Adipocyte (in vitro differentiated cells): ENCODE data around the gene ATOSB.

Experiments used
- DNase-seq: peaks from one replicate; pipeline ENCODE4 v3.0.0-alpha.2; 2015; ENCODE audit warnings: low read depth
- H3K27me3 ChIP-seq: replicated peaks from 2 replicates; pipeline ENCODE4 v1.7.0; 2013; ENCODE audit warnings: mild to moderate bottlenecking, low read length, moderate library complexity; ENCODE audit not compliant: control insufficient read depth, insufficient read depth
- H3K36me3 ChIP-seq: 2 replicates; pipeline ENCODE4 v1.7.0; 2013; ENCODE audit warnings: low read length, mild to moderate bottlenecking, moderate library complexity; ENCODE audit not compliant: control insufficient read depth, insufficient read depth, severe bottlenecking
- H3K4me1 ChIP-seq: 2 replicates; pipeline ENCODE4 v1.7.0; 2013; ENCODE audit warnings: mild to moderate bottlenecking, low read length, moderate library complexity; ENCODE audit not compliant: control insufficient read depth, insufficient read depth
- H3K4me3 ChIP-seq: 2 replicates; pipeline ENCODE4 v1.7.0; 2013; ENCODE audit warnings: mild to moderate bottlenecking, low read length, moderate library complexity
- H3K9ac ChIP-seq: 2 replicates; pipeline ENCODE4 v1.7.0; 2013; ENCODE audit warnings: mild to moderate bottlenecking, low read length, moderate library complexity
- H3K9me3 ChIP-seq: 2 replicates; pipeline ENCODE4 v1.7.0; 2013; ENCODE audit warnings: mild to moderate bottlenecking, low read length, moderate library complexity; ENCODE audit not compliant: control insufficient read depth

The ATOSB gene

DNA sequence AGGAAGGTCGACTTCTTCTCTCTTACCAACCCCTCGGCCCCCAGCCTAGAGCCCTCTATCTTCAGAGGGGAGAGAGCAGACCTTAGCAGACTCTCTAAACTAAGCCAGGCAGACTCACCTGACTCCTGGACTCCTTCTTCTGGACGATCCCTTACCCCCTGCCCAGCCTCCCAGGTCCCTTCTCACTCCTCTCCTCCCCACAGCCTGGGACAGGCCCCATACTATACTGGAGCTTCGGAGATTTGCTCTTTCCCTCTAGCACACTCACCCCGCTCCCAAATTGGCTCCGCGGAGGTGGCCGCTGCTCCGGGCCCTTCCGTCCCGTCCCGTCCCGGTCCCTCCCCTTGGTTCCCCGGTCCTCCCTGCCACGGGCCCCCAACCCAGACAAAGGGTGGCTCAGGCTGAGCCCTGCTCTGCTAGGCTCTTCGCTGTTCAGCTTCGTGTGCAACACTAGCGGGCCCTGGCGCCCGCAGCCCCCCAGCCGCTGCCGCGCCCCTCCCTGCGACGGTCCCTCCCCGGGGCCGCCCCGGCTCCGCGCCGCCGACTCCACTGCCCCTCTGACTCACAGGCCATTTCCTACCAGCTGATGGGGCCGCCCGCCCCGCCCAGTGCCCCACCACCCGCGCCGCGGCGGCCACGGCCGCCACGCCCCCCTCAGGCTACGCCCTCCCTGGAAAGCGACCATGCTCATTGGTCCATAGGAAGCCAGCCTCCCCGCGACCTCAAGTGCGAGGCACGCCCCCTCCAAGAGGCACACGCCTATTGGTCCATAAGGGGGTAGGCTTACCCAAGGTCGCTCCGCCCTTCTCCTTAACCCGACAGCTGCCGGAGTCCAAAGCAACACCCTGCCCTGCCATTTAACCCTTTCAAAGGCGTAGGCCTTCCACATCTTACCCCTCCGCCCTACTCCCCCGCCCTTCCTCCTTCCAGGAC is 4.4 kb downstream of the ATOSB start:
- peaks cover 52% of the 10 kb centered on the region for H3K4me1 ChIP-seq
- H3K4me3 ChIP-seq, result peak overlapping the region; percentile 96
- DNase-seq, result peak; percentile 99
- H3K27me3 ChIP-seq, result no peaks in the 10 kb centered on the region
- no peaks in the 10 kb centered on the region for H3K9me3 ChIP-seq
- peaks cover 25% of the 10 kb centered on the region for H3K36me3 ChIP-seq
- H3K9ac ChIP-seq, result peak overlapping the region; percentile 98

DNA sequence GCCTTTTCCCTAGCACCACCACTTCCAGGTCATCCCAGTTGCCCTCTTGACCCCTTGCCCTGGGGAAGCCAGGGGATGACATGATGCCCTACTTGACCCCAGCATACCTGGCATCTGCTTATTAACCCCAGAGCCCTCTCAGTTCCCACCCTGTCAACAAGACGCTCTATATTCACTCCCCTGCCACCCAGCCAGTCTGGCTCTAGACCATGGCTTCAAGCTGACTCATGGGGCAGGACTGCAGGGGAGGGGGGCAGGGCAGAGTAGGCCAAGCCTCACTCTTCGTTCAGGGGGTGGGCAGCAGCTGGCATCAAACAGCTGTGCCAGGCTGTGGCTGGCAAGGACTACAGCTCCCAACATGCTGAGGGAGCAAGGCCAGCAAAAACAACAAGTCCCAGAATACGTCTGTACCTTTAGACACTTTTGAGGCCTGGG is 5.3 kb downstream of the ATOSB start:
- Histone ChIP-seq H3K9me3 (no peaks in the 10 kb centered on the region), H3K4me3 (peak overlapping the region; percentile 96), H3K36me3 (peaks cover 34% of the 10 kb centered on the region), H3K27me3 (no peaks in the 10 kb centered on the region), H3K4me1 (peaks cover 52% of the 10 kb centered on the region), H3K9ac (peak overlapping the region; percentile 98)
- peak; percentile 67 for DNase-seq

DNA sequence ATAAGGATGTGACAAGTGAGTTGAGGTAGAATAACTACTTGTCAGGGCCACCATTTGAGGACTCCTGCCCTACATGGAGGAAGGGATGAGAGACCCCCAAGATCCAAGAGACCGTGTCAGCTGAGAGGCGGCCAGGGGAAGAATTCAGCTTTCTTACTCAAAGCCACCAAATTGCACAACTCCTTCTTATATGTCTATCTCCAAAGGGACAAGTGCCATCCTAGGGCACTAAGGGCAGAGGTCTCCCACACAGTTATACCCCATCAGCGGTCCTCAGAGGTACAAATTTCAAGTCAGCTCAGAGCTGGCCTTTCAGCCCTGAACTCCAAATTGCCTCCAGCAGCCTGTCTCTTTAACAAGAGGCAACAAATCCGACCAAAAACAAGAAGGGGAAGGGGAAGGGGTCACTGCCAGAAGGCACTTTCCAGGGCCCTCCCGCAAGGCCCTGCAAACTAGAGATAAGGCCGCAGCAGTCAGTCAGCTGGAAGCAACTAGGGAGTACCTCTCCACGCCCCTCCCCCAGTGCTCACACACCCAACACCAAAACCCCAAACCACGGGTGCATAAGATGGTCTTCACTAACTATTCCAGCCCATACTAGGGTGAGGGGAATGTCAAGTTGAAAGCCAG is 6.6 kb downstream of the ATOSB start:
- Histone ChIP-seq H3K4me1 (peaks cover 56% of the 10 kb centered on the region), H3K9me3 (no peaks in the 10 kb centered on the region), H3K36me3 (peaks cover 47% of the 10 kb centered on the region), H3K27me3 (no peaks in the 10 kb centered on the region), H3K4me3 (peak overlapping the region; percentile 96), H3K9ac (peak overlapping the region; percentile 2)
- DNase-seq, result no peak

DNA sequence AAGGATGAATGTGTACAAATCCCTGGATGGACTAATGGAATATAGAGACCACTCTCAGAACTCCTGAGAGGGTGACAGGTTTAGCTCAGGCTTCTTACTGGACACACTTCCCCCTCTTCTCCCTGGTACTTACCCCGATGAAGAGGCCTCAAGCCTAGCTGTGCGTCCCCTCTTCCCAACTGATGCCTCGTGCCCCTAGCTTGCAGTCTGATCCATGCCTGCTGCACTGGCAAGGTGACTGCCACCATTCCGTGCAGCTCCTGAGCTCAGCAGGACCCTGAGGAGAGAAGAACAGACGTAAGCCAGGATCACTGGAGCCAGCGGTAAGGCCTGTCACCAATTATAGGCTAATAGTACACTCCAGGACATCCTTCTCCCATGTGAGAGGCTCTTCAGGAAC is 7.2 kb downstream of the ATOSB start:
- Histone ChIP-seq H3K4me1 (peaks cover 55% of the 10 kb centered on the region), H3K36me3 (peaks cover 48% of the 10 kb centered on the region), H3K9me3 (no peaks in the 10 kb centered on the region), H3K9ac (no peak overlapping the region), H3K4me3 (no peak overlapping the region), H3K27me3 (no peaks in the 10 kb centered on the region)
- DNase-seq, result no peak

DNA sequence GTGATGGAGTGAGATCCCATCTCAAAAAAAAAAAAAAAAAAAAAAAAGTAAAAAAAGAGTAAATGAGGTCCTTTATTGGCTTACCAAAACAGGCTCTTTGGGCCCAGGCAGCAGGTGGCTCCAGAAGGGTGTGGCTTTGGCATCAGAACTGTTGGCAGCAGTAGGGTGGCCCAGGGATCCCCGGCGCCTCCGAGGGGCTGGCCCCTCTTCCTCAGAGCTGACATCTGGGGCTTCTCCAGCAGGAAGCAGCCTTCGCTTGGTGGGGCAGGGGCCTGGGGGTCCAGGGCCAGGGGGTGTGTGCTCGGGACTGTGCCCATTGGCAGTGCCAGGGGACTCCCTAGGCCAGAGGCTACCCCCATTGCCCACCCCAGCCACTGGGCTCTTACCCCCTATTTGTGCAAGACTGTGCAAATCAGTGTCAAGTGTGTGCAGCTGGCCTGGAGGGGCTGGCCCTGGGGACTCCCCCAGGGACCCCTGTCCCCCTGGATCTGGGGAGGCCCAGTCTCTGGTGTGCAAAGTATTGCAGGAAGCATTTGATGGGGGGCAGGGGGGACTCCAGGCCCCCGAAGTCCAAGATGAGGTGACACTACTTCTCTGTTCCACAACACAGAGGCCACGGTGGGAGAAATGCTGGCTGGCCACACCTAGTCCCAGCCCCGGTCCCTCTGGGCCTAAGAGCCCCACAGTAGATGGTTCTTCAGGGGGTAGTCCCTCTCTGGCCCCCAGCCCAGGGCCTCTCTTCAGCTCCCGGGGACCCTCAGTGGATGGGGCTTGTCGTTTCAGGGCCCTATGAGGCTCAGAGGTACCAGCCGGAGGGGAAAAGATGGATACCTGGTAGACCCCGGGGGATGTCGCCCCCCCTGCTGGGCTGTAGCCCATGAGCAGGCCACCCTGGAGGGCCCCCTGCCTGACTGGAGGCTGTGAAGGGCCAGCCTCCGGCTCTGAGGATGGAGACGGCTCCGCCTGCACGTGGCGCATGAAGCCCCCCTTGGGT is 8.1 kb downstream of the ATOSB start:
- DNase-seq, result no peak
- peaks cover 48% of the 10 kb centered on the region for H3K36me3 ChIP-seq
- no peak overlapping the region for H3K9ac ChIP-seq
- H3K9me3 ChIP-seq, result no peaks in the 10 kb centered on the region
- H3K4me1 ChIP-seq, result peaks cover 53% of the 10 kb centered on the region
- H3K27me3 ChIP-seq, result no peaks in the 10 kb centered on the region
- no peak overlapping the region for H3K4me3 ChIP-seq

DNA sequence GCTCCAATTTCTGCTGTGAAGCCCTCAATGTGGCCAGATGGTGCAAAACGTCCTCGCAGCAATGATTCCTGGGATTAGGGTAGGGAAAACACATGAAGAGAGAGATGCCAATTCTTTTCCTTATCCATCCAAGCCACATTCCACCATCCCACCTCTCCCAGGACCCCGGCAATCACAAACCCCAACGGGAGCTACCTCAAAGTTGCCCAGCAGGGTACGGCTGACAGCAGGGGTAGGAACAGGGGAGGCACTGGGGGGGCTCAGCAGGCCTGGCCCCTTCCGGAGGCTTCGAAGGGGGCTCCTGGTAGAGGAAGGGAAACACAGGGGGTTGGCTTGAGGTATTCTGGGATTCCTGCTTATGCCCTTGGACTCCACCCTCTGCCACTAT is 9.3 kb downstream of the ATOSB start:
- Histone ChIP-seq H3K27me3 (no peaks in the 10 kb centered on the region), H3K36me3 (peaks cover 54% of the 10 kb centered on the region), H3K4me3 (no peak overlapping the region), H3K9me3 (no peaks in the 10 kb centered on the region), H3K9ac (no peak overlapping the region), H3K4me1 (peaks cover 56% of the 10 kb centered on the region)
- no peak for DNase-seq

DNA sequence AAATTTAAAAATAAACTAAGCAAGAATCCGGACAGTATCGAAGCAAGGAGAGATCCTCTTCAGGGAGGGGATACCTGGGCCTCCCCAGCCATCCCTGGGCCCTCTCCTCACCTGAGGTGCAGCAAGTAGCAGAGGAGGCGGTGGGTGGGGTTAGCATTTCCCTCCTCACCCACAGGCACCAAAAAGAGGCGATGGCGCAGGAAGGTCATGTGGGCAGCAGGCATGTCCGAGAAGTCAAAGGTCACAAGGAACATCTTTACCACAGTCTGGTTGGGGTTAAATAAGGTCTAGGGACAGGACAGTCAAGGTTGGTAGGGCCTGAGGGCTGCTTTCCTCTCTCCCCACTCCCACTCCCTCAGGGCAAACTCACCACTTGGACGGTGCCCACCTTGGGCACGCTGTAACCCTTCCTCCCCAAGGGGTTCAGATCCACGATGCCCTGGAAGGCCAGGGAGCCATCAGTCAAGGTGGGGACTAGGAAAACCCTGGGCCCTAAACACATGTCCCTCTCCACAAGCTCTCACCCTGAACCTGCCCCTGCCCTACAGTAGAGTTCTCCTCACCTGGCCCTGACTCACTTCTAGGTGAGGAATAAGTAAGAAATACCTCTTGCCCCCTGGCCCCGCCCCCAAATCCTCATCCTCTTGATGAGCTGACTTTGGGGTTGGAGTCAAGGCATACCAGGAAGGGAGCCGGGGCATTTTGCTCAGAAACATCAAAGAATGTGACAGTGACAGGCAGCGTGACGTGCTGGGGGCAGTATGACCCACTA is 9.9 kb downstream of the ATOSB start:
- Histone ChIP-seq H3K36me3 (peaks cover 60% of the 10 kb centered on the region), H3K4me1 (peaks cover 53% of the 10 kb centered on the region), H3K27me3 (no peaks in the 10 kb centered on the region), H3K9ac (no peak overlapping the region), H3K4me3 (no peak overlapping the region), H3K9me3 (no peaks in the 10 kb centered on the region)
- no peak for DNase-seq

DNA sequence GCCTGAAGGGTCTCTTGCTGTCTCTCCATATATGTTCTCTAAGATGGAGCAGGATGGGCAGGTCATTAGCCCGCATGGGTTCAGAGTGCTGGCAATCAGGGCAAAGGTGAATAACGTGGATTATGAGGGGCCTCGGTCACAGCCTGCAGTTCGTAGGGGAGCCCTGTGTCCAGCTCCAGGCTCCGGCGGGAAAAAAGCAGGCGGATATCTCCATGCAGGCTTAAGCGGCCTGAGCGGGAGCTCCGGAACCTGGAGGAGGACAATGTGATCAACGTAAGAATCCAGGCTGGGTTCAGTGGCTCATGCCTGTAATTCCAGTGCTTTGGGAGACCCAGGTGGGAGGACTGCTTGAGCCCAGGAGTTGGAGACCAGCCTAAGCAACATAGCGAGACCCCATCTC is 10.5 kb downstream of the ATOSB start:
- Histone ChIP-seq H3K9me3 (no peaks in the 10 kb centered on the region), H3K4me1 (peaks cover 47% of the 10 kb centered on the region)
- no peak for DNase-seq

DNA sequence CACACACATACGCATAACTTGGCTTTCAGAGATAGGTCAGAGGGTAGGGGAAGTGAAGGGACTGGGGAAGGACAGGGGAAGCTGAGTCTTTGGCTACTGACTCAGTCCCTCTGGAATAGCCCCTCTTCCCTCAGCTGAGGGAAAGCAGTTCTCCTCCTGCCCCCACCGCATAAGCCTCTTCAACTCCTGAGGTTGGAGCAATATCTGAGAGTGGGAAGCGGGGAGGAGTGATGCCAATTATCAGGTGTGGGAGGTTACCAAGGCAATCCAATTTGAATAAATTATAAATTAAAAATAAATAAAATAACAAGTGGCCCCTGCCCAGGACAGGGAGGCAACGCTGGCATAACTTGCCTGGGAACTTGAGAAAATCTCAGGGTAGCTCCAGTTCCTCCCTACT is 11.1 kb downstream of the ATOSB start:
- H3K9ac ChIP-seq, result peak overlapping the region; percentile 95
- peaks cover 42% of the 10 kb centered on the region for H3K4me1 ChIP-seq
- H3K27me3 ChIP-seq, result no peaks in the 10 kb centered on the region
- H3K4me3 ChIP-seq, result no peak overlapping the region
- no peak for DNase-seq
- peaks cover 72% of the 10 kb centered on the region for H3K36me3 ChIP-seq
- H3K9me3 ChIP-seq, result no peaks in the 10 kb centered on the region

More for the DNA sequence above, 10.5 kb downstream of the ATOSB start:
- Histone ChIP-seq H3K36me3 (peaks cover 66% of the 10 kb centered on the region), H3K4me3 (no peak overlapping the region), H3K27me3 (no peaks in the 10 kb centered on the region), H3K9ac (no peak overlapping the region)

DNA sequence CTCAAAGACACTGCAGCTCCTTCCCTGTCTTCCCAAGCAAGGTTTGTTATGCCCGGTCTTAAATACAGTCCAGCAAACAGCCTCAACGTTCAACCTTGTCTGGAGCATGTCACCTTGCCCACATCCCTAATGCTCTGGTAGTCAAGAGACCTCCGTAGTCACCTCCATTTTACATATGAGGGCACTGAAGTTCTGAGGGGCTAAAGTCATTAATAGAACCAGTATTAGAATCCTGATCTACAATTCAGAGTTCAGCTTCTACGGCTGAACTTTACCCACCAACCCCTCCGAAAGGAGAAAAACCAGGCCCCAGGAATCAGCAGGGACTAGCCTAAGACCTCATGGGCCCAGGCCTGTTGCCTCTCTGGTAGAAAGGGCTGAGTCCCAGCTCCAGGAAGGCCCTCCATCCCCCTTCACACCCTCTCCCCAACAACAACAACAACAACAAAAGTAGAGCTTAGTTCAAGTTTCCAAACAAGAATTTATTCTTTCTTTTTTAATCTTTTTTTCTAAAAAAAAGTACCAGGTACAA is 11.9 kb downstream of the ATOSB start:
- H3K27me3 ChIP-seq, result no peaks in the 10 kb centered on the region
- no peaks in the 10 kb centered on the region for H3K9me3 ChIP-seq
- H3K36me3 ChIP-seq, result peaks cover 77% of the 10 kb centered on the region
- peak overlapping the region; percentile 95 for H3K4me3 ChIP-seq
- peaks cover 33% of the 10 kb centered on the region for H3K4me1 ChIP-seq
- no peak for DNase-seq
- H3K9ac ChIP-seq, result peak overlapping the region; percentile 95
